H1 (cell line): Measurements from ENCODE around the gene ENDOV. TPM values are rescaled to one million over a fixed set of nuclear protein-coding genes. Genes with fewer than 3 reads are reported as not detected.

Experiments used
- CTCF ChIA-PET: fragments of 300-600 bp; sonication (Branson Sonifier 250); formaldehyde crosslinking; loops from one replicate; lab custom pipeline; 2021; ENCODE audit not compliant: partially characterized antibody; lab: Charles Lee
- POLR2A ChIA-PET: fragments of 300-600 bp; sonication (Branson Sonifier 250); formaldehyde crosslinking; loops from one replicate; lab custom pipeline; 2021; ENCODE audit warnings: inconsistent platforms; ENCODE audit not compliant: partially characterized antibody; lab: Charles Lee
- DNase-seq, 2 experiments: peaks; one replicate each; pipeline versions ENCODE4 v3.0.0 to v3.0.0-alpha.2; 2010 to 2022; ENCODE audit warnings: low spot score in 2 of 2, low read depth in 1 of 2, mixed read lengths in 1 of 2
- FAIRE-seq: peaks from 2 replicates; lab custom pipeline; 2011; peaks lifted over from hg19 to GRCh38; lab: Jason Lieb, UNC
- H2AFZ ChIP-seq: 2 replicates; pipeline ENCODE4 v1.8.1; 2012; ENCODE audit warnings: low read length, inconsistent platforms
- H2AK5ac ChIP-seq: 2 replicates; pipeline ENCODE4 v1.6.1; 2013; ENCODE audit warnings: low read depth, low read length
- H2BK120ac ChIP-seq: replicated peaks from 2 replicates; pipeline ENCODE3; 2013; ENCODE audit warnings: low read depth, low read length, inconsistent platforms
- H2BK12ac ChIP-seq: 2 replicates; pipeline ENCODE4 v1.6.1; 2013; ENCODE audit warnings: low read depth, low read length
- H2BK15ac ChIP-seq: 2 replicates; pipeline ENCODE4 v1.6.1; 2013; ENCODE audit warnings: low read length
- H2BK20ac ChIP-seq: 2 replicates; pipeline ENCODE4 v1.6.1; 2013; ENCODE audit warnings: low read length
- H2BK5ac ChIP-seq: 2 replicates; pipeline ENCODE4 v1.6.1; 2013; ENCODE audit warnings: low read depth, low read length
- H3K14ac ChIP-seq: 2 replicates; pipeline ENCODE4 v1.6.1; 2013; ENCODE audit warnings: inconsistent platforms; ENCODE audit not compliant: insufficient read length
- H3K18ac ChIP-seq: 2 replicates; pipeline ENCODE4 v1.6.1; 2013; ENCODE audit warnings: low read length; ENCODE audit errors: extremely low read depth
- H3K23ac ChIP-seq: 2 replicates; pipeline ENCODE4 v1.6.1; 2013; ENCODE audit warnings: inconsistent platforms; ENCODE audit not compliant: insufficient read length
- H3K23me2 ChIP-seq: 2 replicates; pipeline ENCODE4 v1.6.1; 2013; ENCODE audit warnings: low read depth, low read length
- H3K27ac ChIP-seq: 2 replicates; pipeline ENCODE4 v1.6.1; 2011; ENCODE audit warnings: low read depth, low read length, inconsistent platforms
- H3K27me3 ChIP-seq, 4 experiments: replicated peaks in 1 of 4; 1 replicate in 1 of 4; 2 replicates in 3 of 4; pipeline versions ENCODE4 v1.6.1 to v1.8.1; 2011 to 2013; ENCODE audit warnings: low read length in 3 of 4, mild to moderate bottlenecking in 3 of 4, inconsistent platforms in 2 of 4, mixed read lengths in 2 of 4, moderate library complexity in 1 of 4; ENCODE audit not compliant: control insufficient read depth in 3 of 4, insufficient read depth in 3 of 4; ENCODE audit errors: extremely low read depth in 1 of 4
- H3K36me3 ChIP-seq, 4 experiments: 2 replicates each; pipeline versions ENCODE4 v1.6.1 to v1.8.1; 2011 to 2013; ENCODE audit warnings: mild to moderate bottlenecking in 4 of 4, low read length in 3 of 4, moderate library complexity in 2 of 4, control low read depth in 1 of 4, inconsistent platforms in 1 of 4; ENCODE audit not compliant: insufficient read depth in 4 of 4, control insufficient read depth in 2 of 4
- H3K4ac ChIP-seq: replicated peaks from 2 replicates; pipeline ENCODE3; 2013; ENCODE audit warnings: low read length, low read depth, mixed read lengths, inconsistent platforms; ENCODE audit not compliant: insufficient read length
- H3K4me1 ChIP-seq, 4 experiments: replicated peaks in 1 of 4; 1 replicate in 1 of 4; 2 replicates in 3 of 4; pipeline versions ENCODE4 v1.6.1 to v1.8.1; 2011 to 2013; ENCODE audit warnings: low read length in 3 of 4, inconsistent platforms in 2 of 4, mixed read lengths in 1 of 4; ENCODE audit not compliant: insufficient read depth in 4 of 4, control insufficient read depth in 3 of 4
- H3K4me2 ChIP-seq, 2 experiments: 2 replicates each; pipeline versions ENCODE4 v1.6.1 to v1.8.1; 2011 to 2013; ENCODE audit warnings: low read depth in 2 of 2, low read length in 2 of 2, control low read depth in 1 of 2, inconsistent platforms in 1 of 2, mild to moderate bottlenecking in 1 of 2; ENCODE audit not compliant: insufficient read depth in 1 of 2
- H3K4me3 ChIP-seq, 4 experiments: fragments of 200-600, 300-600 bp in 1 of 4; sonication (generic), shearing (Covaris generic), sonication (Bioruptor Twin) in 1 of 4; 2 replicates each; pipeline versions ENCODE4 v1.5.1 to v1.8.1; 2011 to 2016; ENCODE audit warnings: low read length in 4 of 4, low read depth in 3 of 4, control low read depth in 2 of 4, inconsistent platforms in 2 of 4, mild to moderate bottlenecking in 2 of 4, mixed read lengths in 1 of 4, moderate library complexity in 1 of 4; ENCODE audit not compliant: insufficient read depth in 2 of 4; ENCODE audit errors: extremely low read depth in 1 of 4
- H3K56ac ChIP-seq: replicated peaks from 2 replicates; pipeline ENCODE3; 2013; ENCODE audit warnings: low read depth, mild to moderate bottlenecking, mixed read lengths, low read length, inconsistent platforms; ENCODE audit not compliant: insufficient read length
- H3K79me1 ChIP-seq: 2 replicates; pipeline ENCODE4 v1.6.1; 2013; ENCODE audit warnings: low read depth, low read length, control low read depth
- H3K79me2 ChIP-seq, 2 experiments: 2 replicates each; pipeline versions ENCODE4 v1.6.1 to v1.8.1; 2012 to 2013; ENCODE audit warnings: low read length in 2 of 2, mild to moderate bottlenecking in 2 of 2, inconsistent platforms in 1 of 2; ENCODE audit not compliant: insufficient read depth in 2 of 2, control insufficient read depth in 1 of 2
- H3K9ac ChIP-seq, 4 experiments: replicated peaks in 1 of 4; 1 replicate in 1 of 4; 2 replicates in 3 of 4; pipeline versions ENCODE4 v1.6.1 to v1.8.1; 2011 to 2013; ENCODE audit warnings: low read depth in 3 of 4, low read length in 3 of 4, control low read depth in 2 of 4, mild to moderate bottlenecking in 2 of 4, moderate library complexity in 2 of 4, inconsistent platforms in 1 of 4; ENCODE audit errors: extremely low read depth in 1 of 4
- H3K9me3 ChIP-seq, 2 experiments: 2 replicates each; pipeline versions ENCODE4 v1.6.1 to v1.8.1; 2012 to 2013; ENCODE audit warnings: mild to moderate bottlenecking in 2 of 2, moderate library complexity in 2 of 2, control low read depth in 1 of 2, inconsistent platforms in 1 of 2, low read depth in 1 of 2, low read length in 1 of 2, mixed read lengths in 1 of 2; ENCODE audit not compliant: insufficient read depth in 2 of 2
- H4K20me1 ChIP-seq, 2 experiments: replicated peaks in 1 of 2; 2 replicates each; pipeline versions ENCODE3 to v1.8.1; 2011 to 2013; ENCODE audit warnings: inconsistent platforms in 2 of 2, low read length in 2 of 2, mild to moderate bottlenecking in 1 of 2; ENCODE audit not compliant: insufficient read depth in 2 of 2, control insufficient read depth in 1 of 2
- H4K5ac ChIP-seq: 2 replicates; pipeline ENCODE4 v1.6.1; 2013; ENCODE audit warnings: low read length, low read depth, mixed read lengths, inconsistent platforms; ENCODE audit not compliant: insufficient read length
- H4K8ac ChIP-seq: 2 replicates; pipeline ENCODE4 v1.8.0; 2013; ENCODE audit warnings: mild to moderate bottlenecking, moderate library complexity, low read length, inconsistent platforms; ENCODE audit not compliant: insufficient read depth; ENCODE audit errors: extremely low read depth
- H4K91ac ChIP-seq: replicated peaks from 2 replicates; pipeline ENCODE3; 2013; ENCODE audit warnings: low read length, mixed read lengths, inconsistent platforms; ENCODE audit not compliant: insufficient read length
- CTBP2 ChIP-seq: IDR thresholded peaks from 2 replicates; pipeline ENCODE4 v1.7.0; 2011; ENCODE audit warnings: borderline replicate concordance, mild to moderate bottlenecking, moderate library complexity, mixed read lengths, low read length; ENCODE audit not compliant: insufficient read depth, insufficient read length
- SP4 ChIP-seq: IDR thresholded peaks from 2 replicates; pipeline ENCODE4 v1.6.1; 2012; ENCODE audit warnings: low read length, inconsistent platforms
- TBP ChIP-seq: IDR thresholded peaks from 2 replicates; pipeline ENCODE4 v1.6.1; 2011; ENCODE audit warnings: low read depth, low read length, improper control_type of control experiment
- WGBS, 2 experiments: shearing (Covaris generic) in 1 of 2; methylation state at CpG; one replicate each; pipeline versions ENCODE4 v1.1.6 to v1.1.7; 2013 to 2015; ENCODE audit warnings: low lambda C conversion rate in 2 of 2, mixed read lengths in 2 of 2, inconsistent platforms in 1 of 2, low coverage in 1 of 2, missing lambda C conversion rate in 1 of 2; ENCODE audit not compliant: insufficient replicate concordance in 2 of 2, insufficient coverage in 1 of 2, insufficient read length in 1 of 2; ENCODE audit errors: extremely low coverage in 1 of 2, missing lambda C conversion rate in 1 of 2; 5-methylcytosine and 5-hydroxymethylcytosine counted together
- polyA plus RNA-seq, 7 experiments: library from polyadenylated mRNA; depleted of rRNA in 3 of 7; stranded (reverse) in 5 of 7; unstranded in 2 of 7; fragments of >200 nt in 5 of 7; fragments of 200-250 nt in 2 of 7; gene quantifications; 1 replicate in 5 of 7; 2 replicates in 1 of 7; 4 replicates in 1 of 7; pipeline versions ENCODE4 v1.2.1 to v1.2.3, GENCODE V29; 2011 to 2013; ENCODE audit warnings: missing spikeins in 2 of 7, mixed read lengths in 2 of 7
- total RNA-seq: library from RNA; stranded (reverse); fragmentation: NEBNext Ultra II Directional; extraction: Animal tissue kit (Norgen Biotek cat#: 25700); gene quantifications from 2 replicates; pipeline ENCODE4 v1.2.1, GENCODE V29; 2021
- TF ChIP-seq, protein P1 (sequence below): IDR thresholded peaks from 2 replicates; pipeline ENCODE4 v1.6.1; 2012; ENCODE audit warnings: inconsistent platforms

The ENDOV gene
- total and polyA plus RNA-seq, 2 of the 8 experiments (the other 6 are each of a cell fraction or from before 2014, with no cell fraction given), result 10.6 to 13.3 TPM

DNA sequence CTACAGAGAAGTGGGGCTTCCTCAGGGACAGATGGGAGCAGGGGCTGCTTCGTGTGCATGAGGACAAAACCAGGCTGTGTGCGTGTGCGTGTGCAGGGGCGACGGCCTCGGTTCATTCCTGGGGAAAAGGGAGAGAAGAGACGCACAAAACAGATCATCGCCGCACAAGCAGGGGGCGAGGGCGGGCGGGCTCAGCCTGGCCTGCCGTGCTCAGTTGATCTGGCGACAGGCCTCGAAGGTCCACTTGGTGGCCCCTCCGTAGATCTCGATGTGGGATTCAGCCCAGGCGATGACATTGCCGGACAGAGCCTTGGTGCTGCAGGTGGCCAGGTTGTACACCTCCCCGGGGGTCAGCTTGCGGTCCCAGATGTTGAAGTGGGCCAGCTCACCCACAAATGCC, 55.6 kb downstream of the ENDOV start:
- Histone ChIP-seq H2BK15ac (no peak overlapping the region), H2BK120ac (no peak overlapping the region), H2BK5ac (no peak overlapping the region), H3K36me3 (peaks cover 0 to under 1% (median 0%) of the 10 kb centered on the region in 4 experiments; a peak in 1 of 8 replicates), H3K27me3 (peaks cover 27 to 54% (median 48%) of the 10 kb centered on the region in 4 experiments), H4K91ac (no peak overlapping the region), H2BK12ac (no peak overlapping the region)
- no peak for FAIRE-seq
- no peak for TF ChIP-seq SP4
- TF ChIP-seq TBP, result no peak
- TF ChIP-seq, protein P1, sequence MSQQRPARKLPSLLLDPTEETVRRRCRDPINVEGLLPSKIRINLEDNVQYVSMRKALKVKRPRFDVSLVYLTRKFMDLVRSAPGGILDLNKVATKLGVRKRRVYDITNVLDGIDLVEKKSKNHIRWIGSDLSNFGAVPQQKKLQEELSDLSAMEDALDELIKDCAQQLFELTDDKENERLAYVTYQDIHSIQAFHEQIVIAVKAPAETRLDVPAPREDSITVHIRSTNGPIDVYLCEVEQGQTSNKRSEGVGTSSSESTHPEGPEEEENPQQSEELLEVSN, result no peak
- TF ChIP-seq CTBP2, result no peak
- TF ChIP-seq, all 59 proteins: peak for 0
- Histone ChIP-seq H3K9me3 (no peaks in the 10 kb centered on the region), H4K5ac (no peak overlapping the region), H3K79me1 (no peaks in the 10 kb centered on the region), H4K8ac (no peak overlapping the region), H3K27ac (no peak overlapping the region), H3K14ac (no peak overlapping the region), H3K18ac (no peak overlapping the region), H2AFZ (no peak overlapping the region), H3K56ac (no peak overlapping the region), H3K79me2 (no peaks in the 10 kb centered on the region), H3K4me1 (peaks cover 0 to 7% (median 3%) of the 10 kb centered on the region in 4 experiments; a peak in 5 of 7 replicates), H3K4ac (no peak overlapping the region), H3K23ac (no peak overlapping the region), H2BK20ac (no peak overlapping the region), H3K4me3 (no peak overlapping the region), H4K20me1 (peaks cover 3 to 25% of the 10 kb centered on the region in 2 experiments), H3K23me2 (no peaks in the 10 kb centered on the region; the same call in 1 of the 2 replicates), H2AK5ac (no peak overlapping the region), H3K4me2 (no peak overlapping the region), H3K9ac (no peak overlapping the region)
- no peak for DNase-seq
- CTCF ChIA-PET, result interaction anchor here (1.4 to 1.5 kb wide), 3 partner anchors 41 to 429 kb away, joined by 3 to 4 read pairs (median 3); no protein-coding TSS in a partner anchor
- POLR2A ChIA-PET, result no interaction called here
- WGBS, 2 experiments, result 97% methylated on average over 13 of the region's 21 CpGs; no CpG with 5 or more reads in 1 of the 2 experiments
